Skeletal muscle tissue (tissue), 4 donors: ENCODE measurements around the gene LRRC8D. TPM values are rescaled to one million over a fixed set of nuclear protein-coding genes. Genes with fewer than 3 reads are reported as not detected.

ENCODE experiments used
- H3K27ac ChIP-seq: one replicate; pipeline ENCODE4 v1.7.0; 2013; ENCODE audit warnings: mild to moderate bottlenecking, low read depth, low read length, inconsistent platforms
- H3K27me3 ChIP-seq, 3 donors: one replicate each; pipeline ENCODE4 v1.7.0; 2013; ENCODE audit warnings: low read length in 3 of 3; ENCODE audit not compliant: control insufficient read depth in 3 of 3, insufficient read depth in 3 of 3
- H3K36me3 ChIP-seq, 3 donors: one replicate each; pipeline ENCODE4 v1.7.0; 2013; ENCODE audit warnings: low read length in 3 of 3; ENCODE audit not compliant: control insufficient read depth in 3 of 3, insufficient read depth in 3 of 3
- H3K4me1 ChIP-seq, 3 donors: one replicate each; pipeline ENCODE4 v1.7.0; 2013; ENCODE audit warnings: low read length in 3 of 3, mild to moderate bottlenecking in 3 of 3; ENCODE audit not compliant: control insufficient read depth in 3 of 3, insufficient read depth in 3 of 3
- H3K4me3 ChIP-seq, 3 donors: one replicate each; pipeline ENCODE4 v1.7.0; 2013; ENCODE audit warnings: low read length in 3 of 3
- H3K9ac ChIP-seq, 3 donors: one replicate each; pipeline ENCODE4 v1.7.0; 2013; ENCODE audit warnings: low read length in 3 of 3, mild to moderate bottlenecking in 3 of 3, moderate library complexity in 2 of 3, low read depth in 1 of 3
- H3K9me3 ChIP-seq, 3 donors: one replicate each; pipeline ENCODE4 v1.7.0; 2013; ENCODE audit warnings: low read length in 3 of 3; ENCODE audit not compliant: control insufficient read depth in 3 of 3
- total RNA-seq: library from RNA; depleted of rRNA; stranded (reverse); fragments of >200 nt; gene quantifications from one replicate; pipeline ENCODE4 v1.2.3, GENCODE V29; 2014
- donor health status: Osteomylitis.

The LRRC8D gene
- total RNA-seq, 1 donor from 2014 or later: 4.7 TPM

DNA sequence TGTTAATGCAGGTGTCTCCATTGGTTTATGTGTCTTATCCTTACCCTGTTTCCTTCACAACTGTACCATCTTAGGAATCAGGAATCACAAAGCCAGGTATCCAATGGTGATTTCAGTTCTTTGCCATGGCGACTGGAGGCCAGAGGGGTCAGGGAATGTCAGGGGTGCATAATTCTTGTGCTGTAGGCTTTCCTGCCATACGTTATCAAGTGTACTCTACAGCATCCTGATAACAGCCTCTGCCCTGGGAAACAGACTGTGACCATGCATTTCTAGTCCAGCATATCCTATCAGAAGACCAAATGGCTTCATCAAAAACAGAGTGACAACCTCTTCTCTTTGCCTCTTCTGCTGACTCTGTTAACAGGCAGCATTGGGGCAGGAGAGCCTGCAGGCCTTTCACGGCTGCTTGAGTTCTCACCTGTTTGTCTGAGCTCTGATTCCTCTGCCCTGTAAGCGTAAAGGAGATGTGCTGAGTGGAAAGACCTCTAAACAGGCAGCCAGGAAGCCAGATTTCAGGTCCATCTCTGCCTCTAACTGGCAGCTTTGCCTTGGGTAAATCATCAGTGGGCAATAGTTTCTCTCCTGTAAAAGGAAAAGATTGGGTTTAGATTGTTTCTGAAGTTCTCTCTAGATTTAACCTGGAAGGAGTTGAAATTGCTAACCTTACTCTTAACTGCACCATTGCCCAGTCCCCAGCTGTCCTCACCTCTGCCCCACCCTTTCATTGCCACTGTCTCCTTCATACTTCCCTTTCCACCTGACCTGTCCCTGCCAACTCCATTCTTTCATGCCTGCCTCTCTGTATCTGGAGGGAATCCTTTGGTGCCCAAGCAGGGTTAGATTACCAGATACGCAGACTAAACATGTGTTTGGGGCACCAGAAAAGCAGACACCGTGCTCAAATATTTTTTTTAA is 80.2 kb downstream of the LRRC8D start:
- Histone ChIP-seq H3K4me1 (peaks cover 0 to 27% (median 13%) of the 10 kb centered on the region in 3 donors), H3K36me3 (no peaks in the 10 kb centered on the region), H3K27ac (no peak overlapping the region), H3K9ac (no peak overlapping the region), H3K27me3 (no peaks in the 10 kb centered on the region), H3K4me3 (no peak overlapping the region), H3K9me3 (no peaks in the 10 kb centered on the region)

DNA sequence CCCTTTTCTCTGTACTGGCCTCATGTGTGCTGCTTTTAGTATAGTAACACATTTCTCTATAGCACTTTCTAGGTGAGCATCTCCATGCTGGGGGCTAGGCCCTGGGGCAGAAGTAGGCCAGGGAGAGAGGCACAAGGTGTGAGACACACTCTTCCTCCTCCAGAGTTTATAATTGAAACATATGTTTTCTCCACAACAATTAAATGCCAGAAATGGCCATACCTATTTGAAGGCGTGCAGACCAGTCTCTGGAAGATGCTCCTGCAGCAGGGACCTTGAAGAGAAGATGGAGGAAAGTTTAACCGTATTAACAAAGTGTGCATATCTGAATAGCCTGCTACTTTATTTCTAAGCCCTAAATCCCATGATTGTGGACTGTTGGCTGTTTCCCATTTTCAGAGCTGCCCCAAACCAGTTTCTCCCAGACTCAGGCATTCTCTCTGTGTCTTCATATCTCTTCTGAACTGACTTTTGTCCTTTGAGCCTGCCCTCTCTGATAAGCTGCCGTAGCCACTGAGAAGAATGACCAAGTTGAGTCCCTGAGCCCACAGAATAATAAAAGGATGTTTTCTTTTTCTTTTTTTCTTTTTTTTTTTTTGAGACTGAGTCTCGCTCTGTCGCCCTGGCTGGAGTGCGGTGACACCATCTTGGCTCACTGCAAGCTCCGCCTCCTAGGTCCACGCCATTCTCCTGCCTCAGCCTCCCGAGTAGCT is 81.3 kb downstream of the LRRC8D start:
- H3K4me3 ChIP-seq: no peak overlapping the region
- no peak overlapping the region for H3K9ac ChIP-seq
- H3K27me3 ChIP-seq: no peaks in the 10 kb centered on the region
- peaks cover 2 to 34% (median 19%) of the 10 kb centered on the region in 3 donors for H3K4me1 ChIP-seq
- no peaks in the 10 kb centered on the region for H3K9me3 ChIP-seq
- H3K27ac ChIP-seq: no peak overlapping the region
- no peaks in the 10 kb centered on the region for H3K36me3 ChIP-seq

DNA sequence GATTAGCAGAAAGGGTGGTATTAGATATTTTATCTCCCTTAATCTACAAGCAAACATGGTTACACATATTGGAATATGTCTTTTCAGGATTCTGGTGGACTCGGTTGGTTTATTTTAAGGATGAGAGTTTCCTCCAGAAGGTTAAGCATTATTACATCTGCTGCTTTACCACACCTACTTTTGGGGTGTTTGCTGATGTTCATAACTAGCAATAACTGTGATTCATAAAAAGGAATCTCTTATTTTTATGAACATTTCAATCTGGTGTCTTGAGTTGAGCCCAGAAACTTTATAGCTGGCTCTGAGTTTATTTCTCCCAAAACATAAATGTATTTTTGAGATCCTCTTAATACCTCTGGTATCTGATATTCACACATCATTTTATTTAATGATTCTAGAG is 82.7 kb downstream of the LRRC8D start:
- H3K36me3 ChIP-seq: no peaks in the 10 kb centered on the region
- H3K9ac ChIP-seq: no peak overlapping the region
- no peaks in the 10 kb centered on the region for H3K27me3 ChIP-seq
- peaks cover 6 to 34% (median 19%) of the 10 kb centered on the region in 3 donors for H3K4me1 ChIP-seq
- no peak overlapping the region for H3K27ac ChIP-seq
- H3K9me3 ChIP-seq: no peaks in the 10 kb centered on the region
- H3K4me3 ChIP-seq: no peak overlapping the region

DNA sequence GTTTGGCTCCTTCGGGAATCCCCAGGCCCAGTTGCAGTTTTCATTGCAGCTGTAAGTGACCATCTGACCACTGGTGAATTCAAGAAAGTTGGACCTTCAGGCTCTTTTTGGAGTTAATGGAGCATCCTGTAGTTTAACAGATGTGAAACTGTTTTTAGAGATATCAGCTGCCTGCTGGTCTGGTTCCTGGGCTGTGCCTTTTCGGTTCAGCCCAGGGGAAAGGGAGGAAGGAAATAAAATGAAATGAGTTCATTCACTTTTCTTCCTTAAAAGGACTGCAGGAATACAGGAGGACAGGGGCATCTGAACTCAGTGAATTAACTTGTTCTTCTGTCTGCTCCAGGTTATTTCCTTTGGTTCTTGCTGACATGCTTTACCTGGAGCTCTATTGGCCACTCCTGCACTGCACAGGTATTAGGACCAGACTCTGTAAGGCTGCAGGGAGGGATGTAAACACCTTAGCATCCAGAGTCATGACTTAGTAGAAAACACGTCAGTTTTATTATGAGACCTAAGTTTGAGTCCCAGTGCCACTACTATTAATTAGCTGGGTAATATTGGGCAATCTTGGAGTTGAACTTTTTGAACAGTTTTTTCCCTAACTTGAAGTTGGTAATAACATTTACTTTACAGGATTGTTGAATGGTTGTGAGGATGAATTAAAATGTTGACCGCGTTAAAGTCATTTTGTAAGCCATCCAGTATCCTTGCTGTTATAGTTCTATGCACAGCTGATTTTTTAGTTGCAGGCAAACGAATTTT is 83.6 kb downstream of the LRRC8D start:
- no peak overlapping the region for H3K27ac ChIP-seq
- H3K9ac ChIP-seq: peak overlapping the region in 1 of 3 donors; percentile 15
- no peak overlapping the region for H3K4me3 ChIP-seq
- no peaks in the 10 kb centered on the region for H3K9me3 ChIP-seq
- H3K36me3 ChIP-seq: no peaks in the 10 kb centered on the region
- H3K4me1 ChIP-seq: peaks cover 7 to 34% (median 24%) of the 10 kb centered on the region in 3 donors
- H3K27me3 ChIP-seq: no peaks in the 10 kb centered on the region

DNA sequence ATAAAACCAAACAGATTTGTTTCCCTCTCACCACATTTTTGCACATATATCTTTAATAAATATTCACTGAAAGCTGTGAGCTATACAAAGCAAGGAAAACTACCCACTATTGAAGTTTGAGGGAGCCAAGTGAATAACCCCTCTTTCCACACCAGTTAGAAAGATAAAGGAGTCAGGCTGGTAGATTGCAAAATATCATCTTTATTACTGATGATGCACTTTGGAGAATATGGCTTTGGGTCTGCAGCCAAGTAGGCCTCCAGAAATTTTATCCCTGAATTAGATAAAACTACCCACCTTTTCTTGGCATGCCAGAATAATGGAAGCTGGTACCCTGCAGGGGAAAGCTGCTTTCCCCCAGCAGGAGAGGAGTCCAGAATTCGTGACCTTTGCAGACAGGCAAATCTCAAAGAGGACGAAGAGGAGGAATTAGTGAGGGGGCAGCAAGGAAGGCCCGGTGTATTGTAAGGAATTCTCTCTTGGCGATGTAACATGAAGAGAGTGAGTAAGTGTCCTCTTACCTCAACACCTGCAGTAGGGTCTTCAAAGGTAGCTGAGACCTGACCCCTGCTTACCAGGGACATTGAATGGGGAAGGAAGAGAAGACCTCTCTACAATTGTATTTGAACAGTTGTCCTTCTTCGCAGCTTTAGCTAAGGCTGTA is 84.7 kb downstream of the LRRC8D start:
- H3K4me3 ChIP-seq: no peak overlapping the region
- no peak overlapping the region for H3K27ac ChIP-seq
- peaks cover 7 to 29% (median 24%) of the 10 kb centered on the region in 3 donors for H3K4me1 ChIP-seq
- no peak overlapping the region for H3K9ac ChIP-seq
- H3K27me3 ChIP-seq: no peaks in the 10 kb centered on the region
- H3K36me3 ChIP-seq: no peaks in the 10 kb centered on the region
- no peaks in the 10 kb centered on the region for H3K9me3 ChIP-seq

DNA sequence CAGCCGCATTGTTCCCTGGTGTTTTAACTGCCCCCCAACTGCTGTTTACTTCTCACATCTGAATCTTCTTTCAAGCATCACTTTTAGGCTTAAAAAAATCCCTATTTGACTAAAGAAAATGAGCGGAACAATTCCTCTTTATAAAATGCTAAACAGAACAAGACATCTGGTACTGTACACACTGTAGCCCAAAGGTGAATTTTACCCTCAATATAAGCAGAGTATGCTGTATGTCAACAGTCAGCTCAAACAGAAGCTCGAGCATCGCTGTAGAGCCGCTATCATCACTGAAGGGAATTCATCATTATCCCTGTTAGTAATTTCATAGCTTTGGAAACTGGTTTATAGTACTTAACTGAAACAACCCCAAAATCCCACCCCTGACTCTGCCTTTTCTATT is 85.3 kb downstream of the LRRC8D start:
- no peak overlapping the region for H3K4me3 ChIP-seq
- no peaks in the 10 kb centered on the region for H3K9me3 ChIP-seq
- H3K27me3 ChIP-seq: no peaks in the 10 kb centered on the region
- H3K9ac ChIP-seq: no peak overlapping the region
- peak overlapping the region; percentile 53 for H3K27ac ChIP-seq
- H3K4me1 ChIP-seq: peaks cover 7 to 27% (median 23%) of the 10 kb centered on the region in 3 donors
- H3K36me3 ChIP-seq: no peaks in the 10 kb centered on the region

DNA sequence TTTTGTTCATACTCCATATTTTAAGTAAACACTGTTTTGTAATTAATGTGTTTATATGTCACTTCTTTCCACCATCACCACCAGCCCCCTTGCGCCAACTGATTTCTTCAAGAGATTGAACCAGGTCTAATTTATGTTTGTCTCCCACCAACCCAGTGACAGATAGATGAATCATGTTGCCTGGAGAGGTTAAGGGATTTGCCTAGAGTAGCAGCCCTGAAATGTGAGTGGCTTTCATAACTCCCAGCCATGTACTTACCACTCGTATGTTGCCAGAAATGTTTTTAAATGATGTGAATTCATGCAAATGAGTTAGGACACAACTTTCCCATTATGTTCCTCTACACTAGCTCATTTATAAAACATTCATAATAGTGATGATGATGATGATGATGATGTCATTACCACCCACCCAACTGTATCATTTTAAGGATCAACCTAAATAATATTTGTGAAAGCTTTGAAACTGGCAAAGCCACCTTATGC is 86.9 kb downstream of the LRRC8D start:
- H3K9me3 ChIP-seq: no peaks in the 10 kb centered on the region
- no peak overlapping the region for H3K4me3 ChIP-seq
- no peak overlapping the region for H3K9ac ChIP-seq
- no peaks in the 10 kb centered on the region for H3K36me3 ChIP-seq
- H3K27me3 ChIP-seq: no peaks in the 10 kb centered on the region
- no peak overlapping the region for H3K27ac ChIP-seq
- H3K4me1 ChIP-seq: peaks cover 9 to 25% (median 23%) of the 10 kb centered on the region in 3 donors

DNA sequence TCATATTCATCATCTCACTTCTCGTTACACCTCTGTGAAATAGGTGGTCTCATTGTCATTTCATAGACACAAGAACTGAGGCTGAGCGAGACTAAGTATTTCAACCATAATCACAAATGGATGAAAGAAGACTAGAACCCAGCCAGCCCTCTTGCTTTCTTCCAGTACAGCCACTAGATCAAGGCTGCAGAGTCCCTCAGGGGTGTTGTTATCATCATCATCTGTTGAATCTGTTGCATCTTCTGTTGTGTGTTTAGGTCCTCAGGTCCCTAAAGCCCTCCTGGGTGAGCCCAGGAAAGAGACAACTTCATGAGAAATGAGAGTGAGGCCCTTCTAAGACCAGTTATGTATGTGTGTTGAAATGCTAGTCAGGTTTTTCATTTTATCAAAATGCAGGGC is 87.4 kb downstream of the LRRC8D start:
- H3K9me3 ChIP-seq: no peaks in the 10 kb centered on the region
- H3K9ac ChIP-seq: no peak overlapping the region
- no peaks in the 10 kb centered on the region for H3K36me3 ChIP-seq
- no peaks in the 10 kb centered on the region for H3K27me3 ChIP-seq
- peaks cover 9 to 25% (median 23%) of the 10 kb centered on the region in 3 donors for H3K4me1 ChIP-seq
- H3K27ac ChIP-seq: peak overlapping the region; percentile 15
- H3K4me3 ChIP-seq: no peak overlapping the region

DNA sequence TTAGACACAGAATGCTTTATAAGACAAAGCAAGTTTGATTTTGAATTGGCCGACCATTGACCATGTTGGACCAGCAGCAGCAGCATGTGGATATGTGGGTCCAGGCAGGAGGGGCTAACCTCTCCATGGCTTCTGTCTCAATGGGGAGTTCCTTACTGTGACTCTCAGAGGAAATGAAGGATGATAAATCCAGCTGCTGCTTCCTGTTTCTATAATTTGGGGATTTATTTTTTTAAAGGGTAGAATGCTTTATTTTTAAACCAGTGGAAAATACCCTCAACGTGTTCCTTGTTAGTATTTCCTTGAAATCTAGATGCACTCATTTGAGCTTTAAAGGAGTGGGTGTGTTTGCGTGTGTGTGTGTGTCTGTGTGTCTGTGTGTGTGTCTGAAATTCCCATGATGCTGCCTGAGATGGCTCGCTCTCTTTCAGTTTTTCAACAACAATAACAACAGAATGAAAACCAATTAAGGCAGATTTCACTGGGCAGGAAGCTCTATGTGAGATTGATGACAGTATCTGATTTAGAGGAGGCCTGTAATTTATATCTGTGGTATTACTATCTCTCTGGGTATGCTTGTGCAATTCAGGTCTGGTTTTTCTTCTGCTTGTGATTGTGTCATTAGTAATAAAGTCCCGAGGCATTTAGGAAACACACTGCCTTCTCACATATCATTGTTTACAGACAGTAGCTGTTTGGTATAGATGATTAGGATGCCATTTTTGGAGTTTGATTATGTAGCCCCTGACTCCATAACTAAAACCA is 88.0 kb downstream of the LRRC8D start:
- Histone ChIP-seq H3K27me3 (no peaks in the 10 kb centered on the region), H3K36me3 (no peaks in the 10 kb centered on the region), H3K9me3 (no peaks in the 10 kb centered on the region), H3K27ac (peak overlapping the region; percentile 15), H3K9ac (no peak overlapping the region), H3K4me1 (peaks cover 9 to 22% (median 17%) of the 10 kb centered on the region in 3 donors), H3K4me3 (peak overlapping the region in 1 of 3 donors; percentile 25)
